Esophagus squamous epithelium (tissue), 4 donors: ENCODE data around the gene NUDT1.

ENCODE experiments used
- POLR2A ChIP-seq, 4 donors: fragments of 450-650 bp; IDR thresholded peaks; one replicate each; pipeline ENCODE4 v1.6.1; 2017; ENCODE audit warnings: antibody characterized with exemption in 4 of 4, mild to moderate bottlenecking in 4 of 4, moderate library complexity in 3 of 4
- TF ChIP-seq, protein P1 (sequence below), 6 experiments: fragments of 450-650 bp in 4 of 6; fragments of 200-600 bp in 2 of 6; sonication (generic) in 2 of 6; IDR thresholded peaks; one replicate each; pipeline ENCODE4 v1.5.1; 2016 to 2019; ENCODE audit warnings: antibody characterized with exemption in 6 of 6, mild to moderate bottlenecking in 4 of 6, moderate library complexity in 4 of 6

GRCh38 chr7:2219136-2219535 is 22.9 kb upstream of the NUDT1 start:
- TF ChIP-seq POLR2A (IDR thresholded peaks at IDR 0.05) = no peak
- TF ChIP-seq, protein P1, sequence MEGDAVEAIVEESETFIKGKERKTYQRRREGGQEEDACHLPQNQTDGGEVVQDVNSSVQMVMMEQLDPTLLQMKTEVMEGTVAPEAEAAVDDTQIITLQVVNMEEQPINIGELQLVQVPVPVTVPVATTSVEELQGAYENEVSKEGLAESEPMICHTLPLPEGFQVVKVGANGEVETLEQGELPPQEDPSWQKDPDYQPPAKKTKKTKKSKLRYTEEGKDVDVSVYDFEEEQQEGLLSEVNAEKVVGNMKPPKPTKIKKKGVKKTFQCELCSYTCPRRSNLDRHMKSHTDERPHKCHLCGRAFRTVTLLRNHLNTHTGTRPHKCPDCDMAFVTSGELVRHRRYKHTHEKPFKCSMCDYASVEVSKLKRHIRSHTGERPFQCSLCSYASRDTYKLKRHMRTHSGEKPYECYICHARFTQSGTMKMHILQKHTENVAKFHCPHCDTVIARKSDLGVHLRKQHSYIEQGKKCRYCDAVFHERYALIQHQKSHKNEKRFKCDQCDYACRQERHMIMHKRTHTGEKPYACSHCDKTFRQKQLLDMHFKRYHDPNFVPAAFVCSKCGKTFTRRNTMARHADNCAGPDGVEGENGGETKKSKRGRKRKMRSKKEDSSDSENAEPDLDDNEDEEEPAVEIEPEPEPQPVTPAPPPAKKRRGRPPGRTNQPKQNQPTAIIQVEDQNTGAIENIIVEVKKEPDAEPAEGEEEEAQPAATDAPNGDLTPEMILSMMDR (IDR thresholded peaks at IDR 0.05) = no peak
